Upper lobe of left lung (tissue), 4 donors: ENCODE results near the gene CXCL6.

ENCODE experiments used
- POLR2A ChIP-seq, 4 donors: fragments of 450-650 bp; IDR thresholded peaks; one replicate each; pipeline ENCODE4 v1.5.1; 2016 to 2017; ENCODE audit warnings: antibody characterized with exemption in 4 of 4, mild to moderate bottlenecking in 2 of 4
- TF ChIP-seq, protein P1 (sequence below), 6 experiments: fragments of 450-650 bp in 4 of 6; fragments of 200-600 bp in 2 of 6; sonication (generic) in 2 of 6; IDR thresholded peaks; one replicate each; pipeline ENCODE4 v1.5.1; 2016 to 2019; ENCODE audit warnings: antibody characterized with exemption in 6 of 6

DNA sequence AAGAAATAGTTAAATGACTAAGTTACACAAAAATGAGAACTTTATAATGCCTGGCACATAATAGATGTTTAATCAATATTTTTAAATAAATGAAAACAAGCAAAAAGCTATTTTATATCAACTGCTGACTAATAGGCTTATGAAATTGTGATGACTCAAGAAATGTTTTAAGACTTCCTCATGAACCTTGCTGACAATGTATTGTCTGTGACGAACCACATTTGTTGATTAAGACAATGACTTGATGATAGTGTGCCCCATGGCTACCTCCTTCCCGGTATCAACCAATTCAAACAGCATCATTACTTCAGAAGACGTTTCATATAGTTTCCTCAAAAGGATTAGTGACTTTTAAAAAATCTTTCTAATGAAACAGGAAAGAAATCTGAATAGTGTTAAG is 7.9 kb downstream of the CXCL6 start:
- TF ChIP-seq, protein P1, sequence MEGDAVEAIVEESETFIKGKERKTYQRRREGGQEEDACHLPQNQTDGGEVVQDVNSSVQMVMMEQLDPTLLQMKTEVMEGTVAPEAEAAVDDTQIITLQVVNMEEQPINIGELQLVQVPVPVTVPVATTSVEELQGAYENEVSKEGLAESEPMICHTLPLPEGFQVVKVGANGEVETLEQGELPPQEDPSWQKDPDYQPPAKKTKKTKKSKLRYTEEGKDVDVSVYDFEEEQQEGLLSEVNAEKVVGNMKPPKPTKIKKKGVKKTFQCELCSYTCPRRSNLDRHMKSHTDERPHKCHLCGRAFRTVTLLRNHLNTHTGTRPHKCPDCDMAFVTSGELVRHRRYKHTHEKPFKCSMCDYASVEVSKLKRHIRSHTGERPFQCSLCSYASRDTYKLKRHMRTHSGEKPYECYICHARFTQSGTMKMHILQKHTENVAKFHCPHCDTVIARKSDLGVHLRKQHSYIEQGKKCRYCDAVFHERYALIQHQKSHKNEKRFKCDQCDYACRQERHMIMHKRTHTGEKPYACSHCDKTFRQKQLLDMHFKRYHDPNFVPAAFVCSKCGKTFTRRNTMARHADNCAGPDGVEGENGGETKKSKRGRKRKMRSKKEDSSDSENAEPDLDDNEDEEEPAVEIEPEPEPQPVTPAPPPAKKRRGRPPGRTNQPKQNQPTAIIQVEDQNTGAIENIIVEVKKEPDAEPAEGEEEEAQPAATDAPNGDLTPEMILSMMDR (IDR thresholded peaks at IDR 0.05): no peak
- TF ChIP-seq POLR2A (IDR thresholded peaks at IDR 0.05): no peak
